ENCODE measurements around the gene PPOX. TPM values are rescaled to one million over a fixed set of nuclear protein-coding genes. Genes with fewer than 3 reads are reported as not detected.

The PPOX gene
- polyA plus RNA-seq, 1 of the 3 experiments (the other 2 are of a cell fraction), result 30.7 TPM

DNA sequence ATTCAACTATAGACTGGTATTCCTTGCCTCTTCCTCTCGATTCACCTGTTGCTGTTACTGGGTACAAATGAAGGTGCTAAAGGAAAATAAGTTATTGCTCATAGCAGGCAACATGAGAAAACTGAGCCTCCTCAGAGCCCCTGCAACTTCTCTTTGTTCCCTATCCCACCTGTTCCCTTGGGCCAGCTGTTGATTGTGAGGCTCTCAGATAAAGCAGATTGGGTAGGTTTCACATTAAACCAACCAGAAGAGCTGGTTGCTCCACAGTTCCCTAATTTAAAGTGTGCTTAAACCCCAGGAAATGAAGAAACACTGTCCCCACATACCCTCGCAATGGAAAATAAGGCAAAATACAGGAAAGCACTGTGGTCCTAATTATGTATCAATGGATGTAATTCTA is 38.6 kb upstream of the PPOX start:
- peaks cover 5 to 11% of the 10 kb centered on the region in 2 experiments; a peak in 3 of 4 replicates for H3K4me1 ChIP-seq (ENCODE audit: control insufficient read depth in 1 of 2, insufficient read depth in 2 of 2, low read depth in 1 of 2, low read length in 1 of 2)
- 100% methylated on average over 2 of the region's 2 CpGs for WGBS (ENCODE audit: low lambda C conversion rate)
- H3K4me3 ChIP-seq (ENCODE audit: low read depth in 2 of 2, low read length in 1 of 2), result no peak overlapping the region
- no peak overlapping the region for H2AFZ ChIP-seq (ENCODE audit: low read depth)
- peaks cover 81% of the 10 kb centered on the region for H3K79me2 ChIP-seq (ENCODE audit: insufficient read depth)
- peaks cover 8% of the 10 kb centered on the region; the same call in 1 of the 2 replicates for H4K20me1 ChIP-seq (ENCODE audit: insufficient read depth)
- H3F3A ChIP-seq (replicated peaks; ENCODE audit: insufficient read depth), result no peaks in the 10 kb centered on the region
- H3K27me3 ChIP-seq (ENCODE audit: insufficient read depth), result no peaks in the 10 kb centered on the region
- peaks cover 37 to 59% of the 10 kb centered on the region in 2 experiments for H3K36me3 ChIP-seq (replicated peaks in 1 of 2; ENCODE audit: control insufficient read depth in 1 of 2, insufficient read depth in 2 of 2, low read length in 1 of 2)
- no peak for DNase-seq
- POLR2A ChIA-PET, result interaction anchor here (1.3 kb wide), 1 partner anchor 9 kb away, joined by 5 read pairs; the partner anchor contains the start of genes NIT1 and PFDN2
- CTCF ChIA-PET, result interaction anchor here (1.2 kb wide), 1 partner anchor 56 kb away, joined by 3 read pairs; no protein-coding TSS in a partner anchor
- H3K9me2 ChIP-seq, result no peaks in the 10 kb centered on the region
- no peak overlapping the region for H3K9ac ChIP-seq
- H3K4me2 ChIP-seq, result no peak overlapping the region
- H3K9me3 ChIP-seq, result no peaks in the 10 kb centered on the region
- TF ChIP-seq SIN3A (IDR thresholded peaks at IDR 0.05; ENCODE audit: borderline replicate concordance, low read depth, low read length) (no peak), EP300 (IDR thresholded peaks at IDR 0.05; ENCODE audit: borderline replicate concordance in 1 of 2, low read depth in 1 of 2, low read length in 1 of 2) (no peak), CHD2 (IDR thresholded peaks at IDR 0.05; ENCODE audit: low read length, partially characterized antibody) (no peak), MXI1 (IDR thresholded peaks at IDR 0.05; ENCODE audit: low read depth, low read length) (no peak), POLR2AphosphoS5 (IDR thresholded peaks at IDR 0.05; ENCODE audit: low read depth, low read length) (no peak), YY1 (IDR thresholded peaks at IDR 0.05; ENCODE audit: low read depth) (no peak), GABPA (IDR thresholded peaks at IDR 0.05; ENCODE audit: low read depth) (no peak), RFX5 (IDR thresholded peaks at IDR 0.05; ENCODE audit: low read length) (no peak), GATA2 (CRISPR knock-in tag; IDR thresholded peaks at IDR 0.05) (no peak), TCF12 (IDR thresholded peaks at IDR 0.05) (no peak), TEAD4 (IDR thresholded peaks at IDR 0.05; ENCODE audit: borderline replicate concordance, insufficient read depth) (no peak), JUND (IDR thresholded peaks at IDR 0.05) (no peak), TAF1 (IDR thresholded peaks at IDR 0.05; ENCODE audit: borderline replicate concordance, low read depth, low read length) (no peak)
- TF ChIP-seq, protein P1, sequence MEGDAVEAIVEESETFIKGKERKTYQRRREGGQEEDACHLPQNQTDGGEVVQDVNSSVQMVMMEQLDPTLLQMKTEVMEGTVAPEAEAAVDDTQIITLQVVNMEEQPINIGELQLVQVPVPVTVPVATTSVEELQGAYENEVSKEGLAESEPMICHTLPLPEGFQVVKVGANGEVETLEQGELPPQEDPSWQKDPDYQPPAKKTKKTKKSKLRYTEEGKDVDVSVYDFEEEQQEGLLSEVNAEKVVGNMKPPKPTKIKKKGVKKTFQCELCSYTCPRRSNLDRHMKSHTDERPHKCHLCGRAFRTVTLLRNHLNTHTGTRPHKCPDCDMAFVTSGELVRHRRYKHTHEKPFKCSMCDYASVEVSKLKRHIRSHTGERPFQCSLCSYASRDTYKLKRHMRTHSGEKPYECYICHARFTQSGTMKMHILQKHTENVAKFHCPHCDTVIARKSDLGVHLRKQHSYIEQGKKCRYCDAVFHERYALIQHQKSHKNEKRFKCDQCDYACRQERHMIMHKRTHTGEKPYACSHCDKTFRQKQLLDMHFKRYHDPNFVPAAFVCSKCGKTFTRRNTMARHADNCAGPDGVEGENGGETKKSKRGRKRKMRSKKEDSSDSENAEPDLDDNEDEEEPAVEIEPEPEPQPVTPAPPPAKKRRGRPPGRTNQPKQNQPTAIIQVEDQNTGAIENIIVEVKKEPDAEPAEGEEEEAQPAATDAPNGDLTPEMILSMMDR (IDR thresholded peaks at IDR 0.05), result no peak
- TF ChIP-seq, protein P2, sequence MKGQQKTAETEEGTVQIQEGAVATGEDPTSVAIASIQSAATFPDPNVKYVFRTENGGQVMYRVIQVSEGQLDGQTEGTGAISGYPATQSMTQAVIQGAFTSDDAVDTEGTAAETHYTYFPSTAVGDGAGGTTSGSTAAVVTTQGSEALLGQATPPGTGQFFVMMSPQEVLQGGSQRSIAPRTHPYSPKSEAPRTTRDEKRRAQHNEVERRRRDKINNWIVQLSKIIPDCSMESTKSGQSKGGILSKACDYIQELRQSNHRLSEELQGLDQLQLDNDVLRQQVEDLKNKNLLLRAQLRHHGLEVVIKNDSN (IDR thresholded peaks at IDR 0.05; ENCODE audit: borderline replicate concordance, low read depth), result no peak
- TF ChIP-seq, protein P3, sequence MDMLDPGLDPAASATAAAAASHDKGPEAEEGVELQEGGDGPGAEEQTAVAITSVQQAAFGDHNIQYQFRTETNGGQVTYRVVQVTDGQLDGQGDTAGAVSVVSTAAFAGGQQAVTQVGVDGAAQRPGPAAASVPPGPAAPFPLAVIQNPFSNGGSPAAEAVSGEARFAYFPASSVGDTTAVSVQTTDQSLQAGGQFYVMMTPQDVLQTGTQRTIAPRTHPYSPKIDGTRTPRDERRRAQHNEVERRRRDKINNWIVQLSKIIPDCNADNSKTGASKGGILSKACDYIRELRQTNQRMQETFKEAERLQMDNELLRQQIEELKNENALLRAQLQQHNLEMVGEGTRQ (IDR thresholded peaks at IDR 0.05; ENCODE audit: borderline replicate concordance, low read depth, low read length), result no peak
- TF ChIP-seq, protein P4, sequence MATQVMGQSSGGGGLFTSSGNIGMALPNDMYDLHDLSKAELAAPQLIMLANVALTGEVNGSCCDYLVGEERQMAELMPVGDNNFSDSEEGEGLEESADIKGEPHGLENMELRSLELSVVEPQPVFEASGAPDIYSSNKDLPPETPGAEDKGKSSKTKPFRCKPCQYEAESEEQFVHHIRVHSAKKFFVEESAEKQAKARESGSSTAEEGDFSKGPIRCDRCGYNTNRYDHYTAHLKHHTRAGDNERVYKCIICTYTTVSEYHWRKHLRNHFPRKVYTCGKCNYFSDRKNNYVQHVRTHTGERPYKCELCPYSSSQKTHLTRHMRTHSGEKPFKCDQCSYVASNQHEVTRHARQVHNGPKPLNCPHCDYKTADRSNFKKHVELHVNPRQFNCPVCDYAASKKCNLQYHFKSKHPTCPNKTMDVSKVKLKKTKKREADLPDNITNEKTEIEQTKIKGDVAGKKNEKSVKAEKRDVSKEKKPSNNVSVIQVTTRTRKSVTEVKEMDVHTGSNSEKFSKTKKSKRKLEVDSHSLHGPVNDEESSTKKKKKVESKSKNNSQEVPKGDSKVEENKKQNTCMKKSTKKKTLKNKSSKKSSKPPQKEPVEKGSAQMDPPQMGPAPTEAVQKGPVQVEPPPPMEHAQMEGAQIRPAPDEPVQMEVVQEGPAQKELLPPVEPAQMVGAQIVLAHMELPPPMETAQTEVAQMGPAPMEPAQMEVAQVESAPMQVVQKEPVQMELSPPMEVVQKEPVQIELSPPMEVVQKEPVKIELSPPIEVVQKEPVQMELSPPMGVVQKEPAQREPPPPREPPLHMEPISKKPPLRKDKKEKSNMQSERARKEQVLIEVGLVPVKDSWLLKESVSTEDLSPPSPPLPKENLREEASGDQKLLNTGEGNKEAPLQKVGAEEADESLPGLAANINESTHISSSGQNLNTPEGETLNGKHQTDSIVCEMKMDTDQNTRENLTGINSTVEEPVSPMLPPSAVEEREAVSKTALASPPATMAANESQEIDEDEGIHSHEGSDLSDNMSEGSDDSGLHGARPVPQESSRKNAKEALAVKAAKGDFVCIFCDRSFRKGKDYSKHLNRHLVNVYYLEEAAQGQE (IDR thresholded peaks at IDR 0.05; ENCODE audit: low read depth, low read length), result no peak
- H3K27ac ChIP-seq (ENCODE audit: low read depth in 2 of 2, low read length in 1 of 2), result no peak overlapping the region
